Activated CD8-positive, alpha-beta memory T cell treated with anti-CD3 and anti-CD28 coated beads for 1 hour (primary cell): ENCODE data around the gene CMTM8.

Experiments used
- DNase-seq, 2 donors: peaks; one replicate each; pipeline ENCODE4 v3.0.0-alpha.2; 2020; ENCODE audit warnings: low read depth in 1 of 2; ENCODE audit errors: extremely low read depth in 1 of 2

CMTM8 gene

DNA sequence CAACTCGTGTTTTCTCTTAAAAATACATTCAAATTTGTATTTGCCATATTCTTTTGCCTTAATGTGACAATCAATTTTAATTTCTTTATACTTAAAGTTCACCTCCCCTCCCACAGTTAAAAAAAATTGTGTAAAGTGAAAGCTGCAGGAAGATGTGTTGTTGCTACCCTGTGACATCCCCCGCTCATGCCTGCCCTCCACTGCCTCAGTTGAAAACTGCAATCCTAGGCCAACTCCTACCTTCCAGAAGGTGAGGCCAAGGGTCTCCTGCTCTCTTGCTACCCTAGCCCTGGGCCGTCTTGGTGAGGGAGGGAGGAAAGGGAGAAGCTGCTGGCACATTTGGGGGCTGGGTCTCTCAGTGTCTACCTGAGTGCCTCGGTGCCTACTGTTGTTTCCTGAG, 96.2 kb downstream of the CMTM8 start:
- DNase-seq: peak in 1 of 2 donors; percentile 10

- no peak for DNase-seq
Observed at GRCh38 chr3:32335365-32336112, 97.1 kb downstream of the CMTM8 start.

DNA sequence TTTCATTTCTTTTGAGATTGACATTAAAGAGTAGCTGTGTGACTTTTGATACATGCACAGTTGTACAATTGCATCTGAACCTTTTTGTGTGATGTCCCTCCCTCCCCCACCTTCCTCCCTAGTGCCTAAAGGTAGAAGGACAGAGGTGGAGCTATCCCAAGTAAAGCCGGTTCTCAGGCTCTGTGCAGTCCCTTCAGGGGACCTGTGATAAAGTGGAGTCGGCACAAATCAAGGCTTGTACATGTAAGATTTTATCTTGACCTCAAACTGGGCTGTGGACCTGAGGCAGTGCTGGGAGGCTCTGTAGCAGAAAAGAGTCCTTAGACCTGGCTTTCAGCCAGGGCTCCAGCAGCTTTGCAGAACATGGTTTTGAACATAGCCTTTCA, 97.6 kb downstream of the CMTM8 start:
- DNase-seq: no peak

DNA sequence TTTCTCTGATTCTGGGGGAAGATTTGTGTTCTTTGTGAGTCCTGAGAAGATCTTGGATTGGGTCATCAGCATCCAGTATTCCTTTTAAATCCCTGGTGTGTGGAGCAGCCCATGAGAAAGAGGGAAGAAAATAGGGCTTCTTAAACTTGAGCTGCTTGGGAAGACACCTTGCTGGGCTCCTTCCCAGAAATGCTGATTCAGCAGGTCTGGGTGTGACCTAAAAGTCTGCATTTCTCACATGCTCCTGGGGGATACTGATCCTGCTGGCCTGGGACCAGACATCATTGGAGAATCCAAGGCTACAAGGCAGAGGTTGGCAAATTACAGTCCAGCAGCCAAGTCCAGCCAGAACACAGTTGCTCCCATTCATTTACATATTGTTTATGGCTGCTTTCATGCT, 99.0 kb downstream of the CMTM8 start:
- DNase-seq: no peak

DNA sequence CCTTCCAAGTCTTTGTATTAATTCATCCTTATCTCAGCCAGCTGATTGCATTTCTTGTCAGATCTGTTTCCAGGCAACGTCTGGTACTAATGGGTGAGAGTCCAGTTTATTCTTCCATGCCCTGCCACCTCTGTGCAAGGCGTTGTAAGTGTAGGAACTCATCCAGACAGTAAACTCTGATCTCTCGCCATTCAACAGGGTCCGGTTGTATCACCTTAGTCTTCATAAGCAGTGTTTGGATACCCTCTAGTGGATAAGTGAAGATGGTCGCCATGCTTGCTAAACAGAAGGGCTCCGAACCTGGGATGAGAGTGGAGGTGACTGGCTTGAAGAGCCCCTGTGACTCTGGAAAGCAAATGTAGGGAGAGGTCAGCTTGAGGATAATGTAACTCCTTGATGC, 101.6 kb downstream of the CMTM8 start:
- no peak for DNase-seq

GRCh38 chr3:32340611-32341365, 102.3 kb downstream of the CMTM8 start:
- no peak for DNase-seq

GRCh38 chr3:32347343-32348125, 109.1 kb downstream of the CMTM8 start:
- no peak for DNase-seq

DNA sequence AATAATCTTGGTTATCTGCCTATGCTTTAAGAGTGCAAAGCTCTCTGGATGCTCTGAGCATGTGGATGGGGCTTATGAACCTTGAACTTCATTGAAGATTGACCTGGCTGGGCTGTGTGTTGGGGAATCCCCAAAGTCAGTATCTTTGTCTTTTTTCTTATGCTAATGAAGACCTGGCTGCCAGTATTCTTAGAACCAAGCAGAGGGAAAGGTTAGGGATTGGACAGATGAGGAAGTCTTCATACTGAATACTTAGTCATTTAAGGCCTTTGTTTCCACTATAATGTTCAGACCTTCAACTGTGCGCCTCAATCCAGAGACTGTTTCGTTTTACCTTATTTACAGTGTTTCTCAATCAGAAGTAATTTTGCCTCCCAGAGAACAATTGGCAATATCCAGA, 110.7 kb downstream of the CMTM8 start:
- no peak for DNase-seq

- DNase-seq: no peak
Observed at GRCh38 chr3:32352563-32352962, 114.1 kb downstream of the CMTM8 start.

DNA sequence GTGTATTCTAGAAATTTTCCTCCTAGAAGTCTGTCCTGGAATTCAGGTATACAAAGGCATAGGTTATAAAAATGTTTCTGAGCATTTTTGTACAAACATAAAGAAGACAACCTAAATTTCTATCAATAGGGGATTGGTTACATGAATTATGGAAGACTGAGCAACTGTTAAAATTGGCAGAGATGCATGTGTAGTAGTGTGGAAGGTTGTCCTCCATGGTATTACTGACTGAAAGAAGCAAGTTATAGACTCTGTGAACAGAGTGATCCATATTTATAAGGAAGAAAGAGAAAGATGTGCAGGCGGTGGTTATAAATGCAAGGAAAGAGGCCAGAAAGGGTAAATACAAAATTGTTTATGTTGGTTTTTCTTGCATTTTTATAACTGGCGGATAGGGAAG, 114.9 kb downstream of the CMTM8 start:
- DNase-seq: no peak

DNA sequence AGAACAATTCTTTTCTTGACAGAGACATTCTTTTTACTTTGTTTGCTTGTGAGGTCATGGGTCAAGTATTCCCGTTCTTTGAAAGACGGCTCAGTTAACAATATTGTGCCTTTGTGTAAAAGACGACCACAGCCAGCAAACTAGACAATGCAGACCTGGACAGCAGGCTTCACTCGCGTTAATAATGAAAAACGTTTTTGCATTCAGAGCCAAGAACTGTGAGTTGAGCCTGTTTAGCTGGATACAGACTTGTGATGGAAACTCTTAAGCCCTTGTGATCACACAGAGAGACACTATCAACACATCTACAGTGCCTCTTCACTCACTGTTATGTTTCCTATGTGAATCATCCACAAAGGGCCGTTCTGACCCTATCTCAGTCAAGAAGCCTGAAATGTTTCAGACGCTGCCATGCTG, 115.9 kb downstream of the CMTM8 start:
- no peak for DNase-seq

GRCh38 chr3:32355751-32356291, 117.3 kb downstream of the CMTM8 start:
- DNase-seq: no peak

GRCh38 chr3:32359766-32360492, 121.4 kb downstream of the CMTM8 start:
- DNase-seq: no peak

DNA sequence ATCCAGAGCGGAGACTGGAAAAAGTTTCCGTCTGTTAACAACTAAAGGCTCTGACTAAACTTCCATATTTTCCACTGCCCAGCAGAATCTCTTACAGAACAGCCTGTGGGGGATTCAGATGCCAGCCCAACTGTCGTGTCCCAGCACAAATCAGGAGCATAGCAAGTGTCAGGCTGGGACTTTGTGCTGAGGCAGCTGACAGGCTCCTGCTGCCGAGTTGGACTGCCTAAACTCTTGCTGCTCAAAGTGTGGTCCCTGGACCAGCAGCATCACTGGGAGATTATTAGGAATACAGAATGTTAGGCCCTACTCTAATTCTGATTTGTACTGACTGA, 122.0 kb downstream of the CMTM8 start:
- DNase-seq: no peak

GRCh38 chr3:32366638-32367397, 128.3 kb downstream of the CMTM8 start:
- DNase-seq: no peak

DNA sequence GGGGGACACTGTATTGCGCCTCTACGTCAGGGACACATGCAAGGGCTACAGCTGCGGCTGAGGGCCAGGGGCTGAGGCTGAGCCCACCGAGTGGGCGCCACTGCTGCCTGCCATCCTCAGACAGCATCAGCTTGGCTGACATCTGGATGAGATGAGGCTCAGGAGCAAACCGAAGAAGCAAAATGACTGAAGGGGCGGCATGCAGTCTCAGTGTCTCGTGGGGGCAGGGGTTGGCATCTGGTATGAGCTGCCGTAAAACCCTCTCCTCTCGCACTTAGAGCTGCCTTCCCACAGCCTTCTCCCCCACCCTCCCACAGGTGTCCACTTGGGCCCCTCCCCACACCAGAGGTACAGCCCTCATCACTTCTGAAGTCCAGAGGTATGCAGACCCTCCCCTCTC, 129.0 kb downstream of the CMTM8 start:
- no peak for DNase-seq

- no peak for DNase-seq
Observed at GRCh38 chr3:32371461-32372212, 133.2 kb downstream of the CMTM8 start.

DNA sequence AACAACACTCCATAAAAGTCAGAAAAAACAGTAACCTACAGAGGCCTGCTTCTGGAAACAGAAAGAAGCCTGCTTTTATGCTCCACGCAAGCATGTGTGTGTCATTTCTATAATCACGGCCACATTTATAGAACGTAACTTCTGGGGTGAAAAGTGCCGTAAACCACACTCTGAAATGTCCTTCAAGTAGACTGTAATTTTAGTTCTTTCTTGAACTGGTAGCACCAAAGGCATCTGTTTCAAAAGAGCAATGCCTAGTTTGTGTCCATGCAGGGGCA, 133.7 kb downstream of the CMTM8 start:
- DNase-seq: no peak

DNA sequence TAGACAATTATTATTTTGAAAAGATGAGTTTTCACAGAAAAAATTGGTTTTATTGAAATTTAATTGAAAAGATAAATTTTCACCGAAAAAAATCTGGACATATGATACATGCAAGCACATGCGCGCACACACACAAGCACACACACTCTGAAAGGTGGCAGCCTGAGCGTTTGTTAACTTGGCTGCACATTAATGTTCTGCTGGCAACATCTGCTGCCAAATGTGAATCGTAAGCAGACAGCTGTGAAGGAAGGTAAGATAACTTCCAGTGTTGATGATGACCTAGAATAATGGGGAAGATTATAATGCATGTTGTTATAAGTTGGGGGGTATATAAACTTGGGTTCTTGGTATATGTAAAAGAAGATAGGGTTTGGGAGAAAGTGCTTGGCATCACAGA, 134.8 kb downstream of the CMTM8 start:
- no peak for DNase-seq

DNA sequence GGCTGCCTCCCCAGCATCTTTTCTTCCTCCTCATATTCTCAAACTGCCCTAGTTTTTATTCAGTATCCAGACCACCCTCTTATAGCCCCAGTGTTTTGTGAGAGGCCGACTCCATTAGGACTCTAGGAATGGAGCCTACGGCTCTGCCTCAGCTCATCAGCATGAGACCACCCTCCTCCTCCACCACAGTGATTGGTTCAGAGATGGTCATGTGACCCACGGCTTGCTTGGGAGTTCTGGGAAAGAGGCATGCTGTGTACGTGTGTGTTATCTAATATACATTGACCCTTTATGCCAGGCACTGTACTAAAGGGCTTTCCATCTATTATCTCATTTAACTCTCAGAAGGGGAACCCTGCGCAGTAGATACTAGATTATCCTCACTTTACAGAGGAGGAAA, 135.4 kb downstream of the CMTM8 start:
- no peak for DNase-seq
